ENCODE measurements around the gene ACSS2.

- TF ChIP-seq EZH2 (IDR thresholded peaks at IDR 0.05; ENCODE audit: borderline replicate concordance, insufficient read depth, low read depth, low read length, poor library complexity, severe bottlenecking) (no peak), CTCF (IDR thresholded peaks at IDR 0.05) (no peak)
Measured at GRCh38 chr20:34859826-34860545, 16.4 kb upstream of the ACSS2 start.

All from B cell (primary cell).